OCI-LY7 (cell line): ENCODE results near the gene ABCB8.

Experiments used
- EZH2phosphoT487 ChIP-seq: fragments of 200-600 bp; sonication (generic); IDR thresholded peaks from 2 replicates; pipeline ENCODE4 v1.6.1; 2018; ENCODE audit warnings: low read depth, borderline replicate concordance, mild to moderate bottlenecking, mixed run types, antibody characterized with exemption, low read length, moderate library complexity, mixed read lengths
- TF ChIP-seq, protein P1 (sequence below): fragments of 200-600 bp; sonication (generic); conservative IDR thresholded peaks from 2 replicates; pipeline ENCODE4 v1.5.1; 2014; ENCODE audit warnings: mild to moderate bottlenecking, antibody characterized with exemption, low read length, moderate library complexity, mixed read lengths

- TF ChIP-seq, protein P1, sequence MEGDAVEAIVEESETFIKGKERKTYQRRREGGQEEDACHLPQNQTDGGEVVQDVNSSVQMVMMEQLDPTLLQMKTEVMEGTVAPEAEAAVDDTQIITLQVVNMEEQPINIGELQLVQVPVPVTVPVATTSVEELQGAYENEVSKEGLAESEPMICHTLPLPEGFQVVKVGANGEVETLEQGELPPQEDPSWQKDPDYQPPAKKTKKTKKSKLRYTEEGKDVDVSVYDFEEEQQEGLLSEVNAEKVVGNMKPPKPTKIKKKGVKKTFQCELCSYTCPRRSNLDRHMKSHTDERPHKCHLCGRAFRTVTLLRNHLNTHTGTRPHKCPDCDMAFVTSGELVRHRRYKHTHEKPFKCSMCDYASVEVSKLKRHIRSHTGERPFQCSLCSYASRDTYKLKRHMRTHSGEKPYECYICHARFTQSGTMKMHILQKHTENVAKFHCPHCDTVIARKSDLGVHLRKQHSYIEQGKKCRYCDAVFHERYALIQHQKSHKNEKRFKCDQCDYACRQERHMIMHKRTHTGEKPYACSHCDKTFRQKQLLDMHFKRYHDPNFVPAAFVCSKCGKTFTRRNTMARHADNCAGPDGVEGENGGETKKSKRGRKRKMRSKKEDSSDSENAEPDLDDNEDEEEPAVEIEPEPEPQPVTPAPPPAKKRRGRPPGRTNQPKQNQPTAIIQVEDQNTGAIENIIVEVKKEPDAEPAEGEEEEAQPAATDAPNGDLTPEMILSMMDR: no peak
- TF ChIP-seq EZH2phosphoT487: no peak
Observed at GRCh38 chr7:151053751-151054150, 25.5 kb downstream of the ABCB8 start.
